Measurements from ENCODE around the gene SH3RF3. TPM values are rescaled to one million over a fixed set of nuclear protein-coding genes. Genes with fewer than 3 reads are reported as not detected.

The SH3RF3 gene
- polyA plus RNA-seq, 1 donor (not counting 4 experiments of a cell fraction or from before 2014, with no cell fraction given), result 0.08 TPM

DNA sequence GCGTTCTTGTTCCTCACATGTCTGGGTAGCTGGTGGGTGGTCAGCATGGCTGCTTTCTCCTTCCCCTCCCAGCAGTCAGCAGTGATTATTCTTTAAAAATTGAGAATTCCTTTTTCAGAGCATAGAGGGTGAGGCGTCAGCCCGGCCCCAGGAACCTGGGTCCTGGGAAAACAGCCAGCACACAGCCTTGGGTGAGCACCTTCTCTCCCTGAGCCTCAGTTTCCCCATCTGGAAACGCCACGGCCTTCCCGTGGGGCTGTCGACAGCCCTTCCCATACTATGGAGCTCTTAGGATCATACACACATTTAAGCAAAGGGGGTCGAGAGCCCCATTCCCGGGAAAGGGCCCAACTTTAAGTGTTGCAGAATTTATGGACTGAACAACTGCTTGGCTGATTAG, 73.5 kb downstream of the SH3RF3 start:
- H4K20me1 ChIP-seq (ENCODE audit: control insufficient read depth, extremely low read depth, insufficient read depth, low read length), result no peaks in the 10 kb centered on the region
- no peak overlapping the region for H3K4me2 ChIP-seq (ENCODE audit: control insufficient read depth, extremely low read depth, insufficient read depth, low read depth, low read length)
- TF ChIP-seq, protein P1, sequence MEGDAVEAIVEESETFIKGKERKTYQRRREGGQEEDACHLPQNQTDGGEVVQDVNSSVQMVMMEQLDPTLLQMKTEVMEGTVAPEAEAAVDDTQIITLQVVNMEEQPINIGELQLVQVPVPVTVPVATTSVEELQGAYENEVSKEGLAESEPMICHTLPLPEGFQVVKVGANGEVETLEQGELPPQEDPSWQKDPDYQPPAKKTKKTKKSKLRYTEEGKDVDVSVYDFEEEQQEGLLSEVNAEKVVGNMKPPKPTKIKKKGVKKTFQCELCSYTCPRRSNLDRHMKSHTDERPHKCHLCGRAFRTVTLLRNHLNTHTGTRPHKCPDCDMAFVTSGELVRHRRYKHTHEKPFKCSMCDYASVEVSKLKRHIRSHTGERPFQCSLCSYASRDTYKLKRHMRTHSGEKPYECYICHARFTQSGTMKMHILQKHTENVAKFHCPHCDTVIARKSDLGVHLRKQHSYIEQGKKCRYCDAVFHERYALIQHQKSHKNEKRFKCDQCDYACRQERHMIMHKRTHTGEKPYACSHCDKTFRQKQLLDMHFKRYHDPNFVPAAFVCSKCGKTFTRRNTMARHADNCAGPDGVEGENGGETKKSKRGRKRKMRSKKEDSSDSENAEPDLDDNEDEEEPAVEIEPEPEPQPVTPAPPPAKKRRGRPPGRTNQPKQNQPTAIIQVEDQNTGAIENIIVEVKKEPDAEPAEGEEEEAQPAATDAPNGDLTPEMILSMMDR (optimal IDR thresholded peaks at IDR 0.05 in 1 of 3, IDR thresholded peaks at IDR 0.05 in 1 of 3, conservative IDR thresholded peaks at IDR 0.05 in 1 of 3; ENCODE audit: extremely low read depth in 1 of 3, insufficient read depth in 2 of 3, low read length in 3 of 3), result no peak
- no peak for TF ChIP-seq EZH2 (IDR thresholded peaks at IDR 0.05; ENCODE audit: low read length)
- H3K9me1 ChIP-seq (ENCODE audit: control insufficient read depth, extremely low read depth, insufficient read depth, low read length), result no peaks in the 10 kb centered on the region
- H3K4me3 ChIP-seq (ENCODE audit: control insufficient read depth in 2 of 3, extremely low read depth in 1 of 3, insufficient read depth in 2 of 3, low read depth in 1 of 3, low read length in 3 of 3), result no peak overlapping the region
- H3K36me3 ChIP-seq (ENCODE audit: control insufficient read depth in 2 of 2, extremely low read depth in 1 of 2, insufficient read depth in 2 of 2, low read length in 2 of 2), result no peaks in the 10 kb centered on the region
- no peak overlapping the region for H3K27ac ChIP-seq (ENCODE audit: control insufficient read depth, insufficient read depth, low read length)
- H3K9ac ChIP-seq (ENCODE audit: control insufficient read depth, extremely low read depth, insufficient read depth, low read length), result no peak overlapping the region
- dilution Hi-C loops (cut with MboI; ENCODE audit: extremely low pct_ligation_motif_present, low sequenced_read_pairs), result no loop called here
- no peaks in the 10 kb centered on the region for H3K4me1 ChIP-seq (ENCODE audit: control insufficient read depth, extremely low read depth, insufficient read depth, low read length)
- H3K79me2 ChIP-seq (ENCODE audit: control insufficient read depth, insufficient read depth, low read length), result no peaks in the 10 kb centered on the region
- peaks cover 45% of the 10 kb centered on the region for H3K27me3 ChIP-seq (ENCODE audit: control insufficient read depth, extremely low read depth, insufficient read depth, low read length)
- no peaks in the 10 kb centered on the region for H3K9me3 ChIP-seq (ENCODE audit: control insufficient read depth, low read depth, low read length)
- DNase-seq (ENCODE audit: low read depth, low spot score), result no peak
- no peak overlapping the region for H2AFZ ChIP-seq (ENCODE audit: control insufficient read depth, low read length)
- FAIRE-seq, result no peak

DNA sequence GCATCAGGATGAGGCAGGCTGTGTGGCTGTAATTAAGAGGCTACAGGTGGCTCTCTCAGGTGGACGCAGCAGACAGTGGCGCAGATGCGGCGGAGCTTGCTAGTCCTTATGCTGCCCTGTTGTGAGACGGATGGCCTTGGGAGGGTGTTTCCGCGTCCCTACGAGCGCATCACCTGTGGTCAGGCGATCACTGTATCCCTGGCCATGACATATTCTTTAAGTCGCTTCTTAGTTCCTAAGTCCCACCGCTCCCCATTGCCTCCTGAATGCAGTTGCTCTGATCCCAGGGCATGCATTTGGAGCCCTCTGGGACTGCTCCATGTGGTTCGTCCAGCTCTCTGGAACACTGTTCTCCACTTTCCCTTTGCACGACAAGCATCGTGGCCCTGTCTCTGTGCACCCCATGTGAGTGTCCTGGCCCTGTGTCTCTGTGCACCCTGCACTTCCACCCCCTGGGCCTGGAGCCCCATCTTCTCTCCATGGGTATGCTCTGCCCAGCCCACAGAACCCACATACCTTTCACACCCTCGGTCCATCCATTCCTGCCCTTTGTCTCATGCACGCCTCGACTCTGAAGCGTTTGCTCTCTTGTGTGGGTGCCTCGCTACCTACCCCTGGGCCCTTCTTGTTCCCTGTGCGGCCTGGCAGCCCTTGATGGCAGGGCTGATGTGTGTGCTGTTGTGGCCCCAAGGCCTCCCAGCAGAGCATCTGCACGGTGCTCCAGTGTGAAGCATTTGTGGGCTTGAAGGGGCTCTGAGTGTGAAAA, 74.4 kb downstream of the SH3RF3 start:
- Histone ChIP-seq H3K27ac (ENCODE audit: control insufficient read depth, insufficient read depth, low read length) (no peak overlapping the region), H3K27me3 (ENCODE audit: control insufficient read depth, extremely low read depth, insufficient read depth, low read length) (peaks cover 38% of the 10 kb centered on the region), H4K20me1 (ENCODE audit: control insufficient read depth, extremely low read depth, insufficient read depth, low read length) (no peaks in the 10 kb centered on the region), H3K9ac (ENCODE audit: control insufficient read depth, extremely low read depth, insufficient read depth, low read length) (no peak overlapping the region), H3K4me1 (ENCODE audit: control insufficient read depth, extremely low read depth, insufficient read depth, low read length) (no peaks in the 10 kb centered on the region), H2AFZ (ENCODE audit: control insufficient read depth, low read length) (no peak overlapping the region), H3K4me3 (ENCODE audit: control insufficient read depth in 2 of 3, extremely low read depth in 1 of 3, insufficient read depth in 2 of 3, low read depth in 1 of 3, low read length in 3 of 3) (no peak overlapping the region), H3K4me2 (ENCODE audit: control insufficient read depth, extremely low read depth, insufficient read depth, low read depth, low read length) (no peak overlapping the region), H3K9me1 (ENCODE audit: control insufficient read depth, extremely low read depth, insufficient read depth, low read length) (no peaks in the 10 kb centered on the region), H3K9me3 (ENCODE audit: control insufficient read depth, low read depth, low read length) (no peaks in the 10 kb centered on the region), H3K36me3 (ENCODE audit: control insufficient read depth in 2 of 2, extremely low read depth in 1 of 2, insufficient read depth in 2 of 2, low read length in 2 of 2) (no peaks in the 10 kb centered on the region), H3K79me2 (ENCODE audit: control insufficient read depth, insufficient read depth, low read length) (no peaks in the 10 kb centered on the region)
- no peak for DNase-seq (ENCODE audit: low read depth, low spot score)
- no peak for FAIRE-seq
- dilution Hi-C loops (cut with MboI; ENCODE audit: extremely low pct_ligation_motif_present, low sequenced_read_pairs), result no loop called here
- TF ChIP-seq, protein P1 (optimal IDR thresholded peaks at IDR 0.05 in 1 of 3, IDR thresholded peaks at IDR 0.05 in 1 of 3, conservative IDR thresholded peaks at IDR 0.05 in 1 of 3; ENCODE audit: extremely low read depth in 1 of 3, insufficient read depth in 2 of 3, low read length in 3 of 3), result no peak
- TF ChIP-seq EZH2 (IDR thresholded peaks at IDR 0.05; ENCODE audit: low read length), result no peak

Measured in keratinocyte (primary cell).